NB4 (cell line): ENCODE results near the gene KLHL3.

Source experiments
- CTCF ChIP-seq: IDR thresholded peaks from one replicate; pipeline ENCODE4 v1.5.1; 2012; ENCODE audit warnings: low read depth, low read length
- MAX ChIP-seq: IDR thresholded peaks from 2 replicates; pipeline ENCODE4 v1.6.1; 2011; ENCODE audit warnings: low read depth, low read length
- POLR2A ChIP-seq: IDR thresholded peaks from 2 replicates; pipeline ENCODE4 v1.6.1; 2011; ENCODE audit warnings: mild to moderate bottlenecking; ENCODE audit not compliant: insufficient read length; ENCODE audit errors: extremely low read depth

GRCh38 chr5:137728048-137728447 lies 7.8 kb downstream of the KLHL3 start:
- TF ChIP-seq CTCF (no peak), POLR2A (no peak), MAX (no peak)
